ENCODE results near the gene ACSF2.

ACSF2 gene

GRCh38 chr17:50495217-50495823 is 69.3 kb downstream of the ACSF2 start:
- no peak overlapping the region for H3K4me3 ChIP-seq (replicated peaks; ENCODE audit: insufficient read depth, low read length)
- DNase-seq (ENCODE audit: low read depth in 1 of 2, low spot score in 1 of 2) = no peak
- no peaks in the 10 kb centered on the region for H3K27me3 ChIP-seq (ENCODE audit: insufficient read depth, poor library complexity, severe bottlenecking)
- no peak for TF ChIP-seq CTCF (IDR thresholded peaks at IDR 0.05; ENCODE audit: insufficient read depth, low read length)
- TF ChIP-seq GABPA (IDR thresholded peaks at IDR 0.05; ENCODE audit: low read depth) = no peak
- no peak for TF ChIP-seq REST (IDR thresholded peaks at IDR 0.05; ENCODE audit: insufficient replicate concordance, low read depth)
- TF ChIP-seq POLR2AphosphoS5 (IDR thresholded peaks at IDR 0.05; ENCODE audit: low read depth) = no peak
- TF ChIP-seq SPI1 (IDR thresholded peaks at IDR 0.05; ENCODE audit: borderline replicate concordance, low read depth) = no peak
- no peak overlapping the region for H3K27ac ChIP-seq (replicated peaks)

- DNase-seq (ENCODE audit: low read depth in 1 of 2, low spot score in 1 of 2) = no peak
- Histone ChIP-seq H3K27me3 (ENCODE audit: insufficient read depth, poor library complexity, severe bottlenecking) (no peaks in the 10 kb centered on the region), H3K27ac (replicated peaks) (no peak overlapping the region), H3K4me3 (replicated peaks; ENCODE audit: insufficient read depth, low read length) (no peak overlapping the region)
- TF ChIP-seq POLR2AphosphoS5 (IDR thresholded peaks at IDR 0.05; ENCODE audit: low read depth) (no peak), CTCF (IDR thresholded peaks at IDR 0.05; ENCODE audit: insufficient read depth, low read length) (no peak), GABPA (IDR thresholded peaks at IDR 0.05; ENCODE audit: low read depth) (no peak)
Observed at GRCh38 chr17:50495918-50496317, 69.9 kb downstream of the ACSF2 start.

GRCh38 chr17:50498021-50498874 is 72.2 kb downstream of the ACSF2 start:
- H3K4me3 ChIP-seq (replicated peaks; ENCODE audit: insufficient read depth, low read length) = no peak overlapping the region
- no peak overlapping the region for H3K27ac ChIP-seq (replicated peaks)
- no peak for DNase-seq (ENCODE audit: low read depth in 1 of 2, low spot score in 1 of 2)
- no peaks in the 10 kb centered on the region for H3K27me3 ChIP-seq (ENCODE audit: insufficient read depth, poor library complexity, severe bottlenecking)
- TF ChIP-seq POLR2AphosphoS5 (IDR thresholded peaks at IDR 0.05; ENCODE audit: low read depth) (no peak), CTCF (IDR thresholded peaks at IDR 0.05; ENCODE audit: insufficient read depth, low read length) (no peak), SPI1 (IDR thresholded peaks at IDR 0.05; ENCODE audit: borderline replicate concordance, low read depth) (no peak), GABPA (IDR thresholded peaks at IDR 0.05; ENCODE audit: low read depth) (no peak), REST (IDR thresholded peaks at IDR 0.05; ENCODE audit: insufficient replicate concordance, low read depth) (no peak)
